GM18907 (cell line): ENCODE data around the gene RASGRF1.

Source experiments
- ATAC-seq: cut with Tn5 transposase; IDR thresholded peaks from one replicate; pipeline ENCODE4 v1.9.1; 2021; ENCODE audit warnings: mild to moderate bottlenecking, moderate library complexity; ENCODE audit not compliant: unreplicated experiment

RASGRF1 gene

DNA sequence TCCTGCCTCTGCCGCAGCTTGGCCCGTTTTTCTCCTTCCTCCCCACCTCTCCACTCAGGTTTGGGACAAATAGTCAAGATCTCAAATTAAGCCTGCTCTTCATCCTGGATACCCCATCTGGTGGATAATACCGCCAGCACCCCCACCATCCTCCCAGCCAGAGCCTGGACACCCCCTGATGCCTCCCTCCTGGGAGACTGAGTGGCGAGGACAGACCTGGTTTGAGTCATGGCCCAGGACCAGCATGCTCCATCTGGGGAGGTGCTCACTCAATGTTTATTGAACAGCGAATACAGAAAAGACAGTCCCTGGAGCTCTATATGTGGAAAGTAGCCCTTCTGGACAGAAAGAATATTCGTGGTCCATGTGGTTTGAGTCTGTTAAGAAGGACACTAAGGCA, 169.1 kb downstream of the RASGRF1 start:
- no peak for ATAC-seq

DNA sequence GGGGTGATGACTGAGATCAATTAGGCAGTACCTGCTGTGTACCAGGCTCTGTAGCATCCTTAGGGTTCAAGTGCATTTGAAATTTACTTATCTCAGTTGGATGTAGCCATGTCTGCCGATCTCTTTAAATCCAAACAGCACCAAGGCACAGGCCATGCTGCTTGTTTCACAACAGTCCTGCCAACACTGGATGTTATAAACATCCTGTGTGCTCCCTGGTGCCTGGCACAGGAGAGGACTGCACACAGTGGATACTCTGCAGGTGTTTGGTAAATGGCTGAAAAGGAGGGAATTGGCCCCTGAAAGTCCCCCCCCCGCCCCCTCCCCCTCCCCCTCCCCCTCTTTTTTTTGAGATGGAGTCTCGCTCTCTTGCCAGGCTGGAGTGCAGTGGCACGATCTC, 172.7 kb downstream of the RASGRF1 start:
- ATAC-seq = no peak

DNA sequence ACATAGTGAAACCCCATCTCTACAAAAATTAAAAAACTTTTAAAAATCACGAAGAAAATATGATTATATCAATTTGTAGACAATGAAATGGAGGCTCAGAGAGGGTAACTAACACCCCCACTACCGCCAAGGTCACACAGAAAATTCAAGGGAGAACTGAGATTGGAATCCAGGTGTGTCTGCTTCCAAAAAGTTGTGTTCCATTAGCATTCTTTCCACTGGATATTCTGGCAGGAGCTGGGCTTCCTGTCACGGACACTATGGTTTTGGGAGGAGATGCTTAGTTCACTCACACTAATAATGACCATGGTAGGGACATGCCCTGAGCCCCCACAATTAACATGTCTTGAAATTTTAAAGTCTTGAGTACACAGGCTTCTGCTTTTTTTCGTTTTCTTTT, 174.5 kb downstream of the RASGRF1 start:
- no peak for ATAC-seq

DNA sequence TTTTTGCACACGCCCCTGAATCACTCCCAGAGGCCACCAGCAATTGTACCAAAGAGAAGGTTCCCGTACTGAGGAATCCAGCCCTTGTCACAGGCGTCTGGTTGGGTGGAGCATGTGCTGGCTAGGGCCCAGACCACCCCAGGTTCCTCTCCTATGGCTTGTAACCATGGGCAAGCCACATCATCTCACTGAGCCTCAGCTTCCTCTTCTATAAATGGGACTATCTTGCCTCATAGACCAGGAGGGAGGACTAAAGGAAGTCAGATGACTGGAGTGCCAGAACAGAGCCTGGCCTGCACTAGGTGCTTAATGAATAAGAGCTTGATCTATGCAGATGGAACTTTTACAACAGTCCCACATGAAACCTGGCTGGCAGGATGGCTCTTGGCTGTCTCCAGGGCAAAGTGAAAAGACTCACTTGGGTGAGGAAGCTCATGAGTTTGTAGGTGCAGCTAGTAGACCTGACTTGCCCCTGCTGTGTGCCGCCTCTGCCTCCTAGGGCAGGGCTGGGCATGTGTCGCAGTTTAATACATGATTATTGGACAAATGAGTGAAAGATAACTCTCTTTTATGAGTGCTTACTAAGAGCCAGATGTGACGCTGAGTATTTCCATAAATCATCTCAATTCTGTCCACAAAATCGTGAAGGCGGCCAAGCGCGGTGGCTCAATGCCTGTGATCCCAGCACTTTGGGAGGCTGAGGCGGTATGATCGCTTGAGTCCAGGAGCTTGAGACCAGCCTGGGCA, 175.1 kb downstream of the RASGRF1 start:
- no peak for ATAC-seq

DNA sequence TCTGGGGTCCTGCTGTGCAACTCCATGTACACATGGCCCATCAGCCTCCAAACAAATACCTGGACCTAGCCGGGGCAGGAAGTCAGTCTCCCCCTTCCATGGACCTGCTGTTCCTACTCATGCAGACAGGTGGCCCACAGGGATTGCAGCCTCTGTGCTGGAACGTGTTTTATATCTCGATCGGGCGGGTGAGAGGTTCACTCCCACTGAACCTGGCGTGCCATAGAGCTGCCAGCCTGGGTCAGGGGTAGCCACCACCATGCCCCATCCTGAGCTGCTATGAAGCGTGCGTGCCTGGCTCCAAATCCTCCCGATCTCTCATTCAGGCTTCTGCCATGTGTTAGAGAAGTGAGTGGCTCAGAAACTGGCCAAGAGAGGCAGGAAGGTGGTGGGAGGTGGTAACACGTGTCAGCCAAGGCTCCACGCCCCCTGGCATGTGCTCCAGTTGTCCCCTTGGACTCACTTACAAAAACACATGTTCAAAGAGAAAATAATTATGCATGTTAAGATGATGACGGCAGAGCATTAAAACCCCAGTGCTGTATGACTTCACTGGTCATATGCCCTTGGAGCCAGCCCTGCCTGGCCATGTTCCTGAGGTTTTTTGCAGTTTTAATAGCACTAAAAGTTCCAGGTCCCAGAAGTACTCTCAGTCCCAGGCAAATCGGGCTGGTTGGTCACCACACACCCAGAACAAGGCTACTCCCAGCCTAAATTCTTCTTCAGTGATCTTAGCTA, 176.4 kb downstream of the RASGRF1 start:
- no peak for ATAC-seq

DNA sequence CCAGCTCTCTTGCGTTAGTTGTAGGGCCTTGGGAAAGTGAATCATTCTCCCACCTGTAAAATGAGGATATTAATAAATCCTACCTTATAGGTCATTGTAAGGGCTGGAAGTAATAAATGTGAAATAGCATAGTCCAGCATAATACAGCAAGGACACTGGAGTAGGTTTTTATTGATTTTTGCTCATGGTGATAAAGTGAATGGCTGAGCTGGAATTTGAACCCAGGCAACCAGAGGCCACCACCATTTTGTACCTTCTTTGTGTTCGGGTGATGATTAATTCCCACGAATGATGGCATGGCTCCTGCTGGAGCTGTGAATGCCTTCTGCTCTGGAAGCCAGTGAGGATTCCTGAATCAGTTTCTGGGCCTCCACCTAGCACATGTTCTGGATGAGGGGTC, 177.6 kb downstream of the RASGRF1 start:
- no peak for ATAC-seq

DNA sequence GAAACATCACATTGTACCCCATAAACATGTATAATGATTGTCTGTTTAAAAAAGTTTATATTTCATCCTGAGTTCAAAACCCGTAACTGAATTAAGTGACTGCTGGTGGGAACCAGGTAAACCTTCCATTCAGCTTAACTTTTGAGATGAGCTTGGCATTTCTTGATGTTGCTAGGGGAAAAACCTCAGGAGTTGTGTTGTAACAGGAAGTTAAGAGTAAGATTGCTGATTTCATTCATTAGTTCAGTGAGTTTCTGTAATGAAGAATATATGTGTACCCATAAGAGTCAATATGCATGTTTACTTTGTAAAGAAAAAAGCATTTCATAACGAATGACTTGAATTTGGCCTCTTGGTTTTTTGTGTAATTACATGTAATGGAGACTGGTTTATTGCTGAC, 178.3 kb downstream of the RASGRF1 start:
- ATAC-seq = no peak

DNA sequence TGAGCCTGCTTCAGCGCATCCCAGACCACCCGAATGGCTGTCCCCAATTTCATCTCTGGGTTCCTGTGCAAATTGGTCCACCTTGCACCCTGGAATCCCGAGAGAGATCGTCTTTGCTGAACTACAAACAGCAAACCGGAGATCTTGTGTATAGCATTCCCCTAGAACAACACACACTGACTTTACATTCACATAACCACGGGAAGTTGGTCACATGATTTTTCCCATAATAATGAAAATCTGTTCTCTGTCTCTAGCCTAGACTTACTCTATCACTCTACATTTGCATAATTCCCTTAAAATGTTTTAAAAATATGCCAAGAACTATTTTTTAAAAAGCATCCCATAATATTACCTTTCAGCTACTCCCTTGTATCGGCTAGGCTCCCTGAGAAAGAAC, 180.3 kb downstream of the RASGRF1 start:
- ATAC-seq = no peak
